GM12878 (cell line): ENCODE results near the gene OSER1. TPM values are rescaled to one million over a fixed set of nuclear protein-coding genes. Genes with fewer than 3 reads are reported as not detected.

ENCODE experiments used
- ATAC-seq: fragments of 200-7000 bp; cut with Tn5 transposase; 3 replicates; pipeline ENCODE4 v1.9.1; 2020; ENCODE audit warnings: mild to moderate bottlenecking, moderate library complexity
- BruUV-seq: library from RNA; stranded (reverse); fragments of 400-500 nt; replicated peaks from 2 replicates; lab custom pipeline; 2021; lab: Mats Ljungman, UMichigan
- CTCF ChIA-PET: fragments of 300-600 bp; sonication (Branson Sonifier 250); formaldehyde crosslinking; extraction: SDS; loops from one replicate; lab custom pipeline; 2021; ENCODE audit warnings: inconsistent platforms; lab: Yijun Ruan, JAX
- POLR2A ChIA-PET: fragments of 350-600 bp; formaldehyde crosslinking; extraction: SDS; loops from one replicate; lab custom pipeline; 2021; ENCODE audit warnings: inconsistent platforms; lab: Charles Lee
- RAD21 ChIA-PET: fragments of 300-600 bp; sonication (Branson Sonifier 250); formaldehyde crosslinking; loops from one replicate; lab custom pipeline; 2023; ENCODE audit warnings: antibody characterized with exemption; ENCODE audit not compliant: unreplicated experiment; lab: Charles Lee
- SMC1A ChIA-PET: fragments of 300-600 bp; sonication (Branson Sonifier 250); formaldehyde crosslinking; loops from one replicate; lab custom pipeline; 2023; ENCODE audit not compliant: unreplicated experiment, uncharacterized antibody; lab: Charles Lee
- DNase-seq: peaks from one replicate; pipeline ENCODE4 v3.0.0-alpha.2; 2011; ENCODE audit warnings: low read depth, low spot score
- FAIRE-seq: peaks from 3 replicates; lab custom pipeline; 2011; peaks lifted over from hg19 to GRCh38; lab: Jason Lieb, UNC
- H2AFZ ChIP-seq: 2 replicates; pipeline ENCODE4 v1.6.0; 2011; ENCODE audit warnings: low read depth, low read length, control low read depth; ENCODE audit not compliant: control insufficient read depth
- H3K27ac ChIP-seq: 2 replicates; pipeline ENCODE4 v1.5.1; 2011; ENCODE audit warnings: control low read depth; ENCODE audit not compliant: control insufficient read depth, insufficient read depth
- H3K27me3 ChIP-seq, 2 experiments: replicated peaks in 1 of 2; 2 replicates each; pipeline versions ENCODE4 v1.6.0 to v1.6.1; 2011; ENCODE audit warnings: low read length in 1 of 2; ENCODE audit not compliant: control insufficient read depth in 2 of 2, insufficient read depth in 2 of 2
- H3K36me3 ChIP-seq, 2 experiments: 2 replicates each; pipeline ENCODE4 v1.5.1; 2011; ENCODE audit warnings: low read length in 1 of 2; ENCODE audit not compliant: control insufficient read depth in 2 of 2, insufficient read depth in 2 of 2
- H3K4me1 ChIP-seq: 2 replicates; pipeline ENCODE4 v1.6.1; 2011; ENCODE audit warnings: mild to moderate bottlenecking, low read length, moderate library complexity, mixed read lengths; ENCODE audit not compliant: control insufficient read depth, insufficient read depth
- H3K4me2 ChIP-seq: 2 replicates; pipeline ENCODE4 v1.6.0; 2011; ENCODE audit warnings: control low read depth; ENCODE audit not compliant: control insufficient read depth, insufficient read depth
- H3K4me3 ChIP-seq: fragments of 200-600 bp; sonication (generic); 2 replicates; pipeline ENCODE4 v1.5.1; 2016
- H3K79me2 ChIP-seq: 2 replicates; pipeline ENCODE4 v1.6.0; 2011; ENCODE audit warnings: low read length; ENCODE audit not compliant: control insufficient read depth, insufficient read depth
- H3K9ac ChIP-seq: 2 replicates; pipeline ENCODE4 v1.8.0; 2011; ENCODE audit warnings: low read length, control low read depth, mixed read lengths; ENCODE audit not compliant: control insufficient read depth, insufficient read depth
- H3K9me3 ChIP-seq: replicated peaks from 3 replicates; pipeline ENCODE4 v1.5.1; 2011; ENCODE audit warnings: mild to moderate bottlenecking, low read length; ENCODE audit not compliant: control insufficient read depth, insufficient read depth
- H4K20me1 ChIP-seq: 2 replicates; pipeline ENCODE4 v1.6.0; 2011; ENCODE audit not compliant: control insufficient read depth, insufficient read depth
- ATF3 ChIP-seq: IDR thresholded peaks from 2 replicates; pipeline ENCODE4 v1.6.1; 2011; ENCODE audit warnings: low read depth, mild to moderate bottlenecking, low read length, moderate library complexity, borderline replicate concordance; ENCODE audit errors: extremely low read depth
- BRCA1 ChIP-seq: IDR thresholded peaks from 2 replicates; pipeline ENCODE4 v1.6.1; 2011; ENCODE audit warnings: low read depth, low read length, improper control_type of control experiment
- CHD2 ChIP-seq: IDR thresholded peaks from 2 replicates; pipeline ENCODE4 v1.6.1; 2011; ENCODE audit warnings: low read depth, low read length, improper control_type of control experiment, borderline replicate concordance
- EZH2 ChIP-seq: IDR thresholded peaks from 2 replicates; pipeline ENCODE4 v1.6.1; 2012; ENCODE audit warnings: low read depth, mild to moderate bottlenecking, control low read depth, inconsistent platforms, low read length, borderline replicate concordance; ENCODE audit not compliant: control insufficient read depth
- KDM1A ChIP-seq: fragments of 200-600 bp; sonication (generic); IDR thresholded peaks from 2 replicates; pipeline ENCODE4 v1.6.1; 2016; ENCODE audit warnings: borderline replicate concordance
- LARP7 ChIP-seq: fragments of 450-650 bp; IDR thresholded peaks from 2 replicates; pipeline ENCODE4 v1.6.1; 2017; ENCODE audit warnings: mild to moderate bottlenecking
- NR2C2 ChIP-seq: IDR thresholded peaks from 2 replicates; pipeline ENCODE4 v1.6.1; 2011; ENCODE audit warnings: borderline replicate concordance, low read depth; ENCODE audit not compliant: control insufficient read depth, insufficient read length
- POLR2A ChIP-seq: IDR thresholded peaks from 2 replicates; pipeline ENCODE4 v1.6.1; 2011; ENCODE audit warnings: low read depth, mild to moderate bottlenecking, low read length
- SIN3A ChIP-seq: IDR thresholded peaks from 2 replicates; pipeline ENCODE4 v1.6.1; 2012; ENCODE audit warnings: low read depth, low read length, improper control_type of control experiment
- SMARCA5 ChIP-seq: fragments of 450-650 bp; IDR thresholded peaks from 2 replicates; pipeline ENCODE4 v1.6.1; 2017; ENCODE audit warnings: mild to moderate bottlenecking
- USF2 ChIP-seq: IDR thresholded peaks from 2 replicates; pipeline ENCODE4 v1.6.1; 2011; ENCODE audit warnings: low read depth, low read length, improper control_type of control experiment, borderline replicate concordance
- ZNF217 ChIP-seq: fragments of 450-650 bp; IDR thresholded peaks from 2 replicates; pipeline ENCODE4 v1.6.1; 2017; ENCODE audit warnings: antibody characterized with exemption, mild to moderate bottlenecking
- WGBS: methylation state at CpG from one replicate; pipeline ENCODE4 v1.1.6; 2016; ENCODE audit warnings: low lambda C conversion rate; ENCODE audit not compliant: insufficient replicate concordance, insufficient coverage; ENCODE audit errors: missing lambda C conversion rate; 5-methylcytosine and 5-hydroxymethylcytosine counted together
- in situ Hi-C: fragments of 300-500 bp; cut with MboI; formaldehyde crosslinking; loops from 9 replicates; pipeline ENCODE4 v1.14.3; 2018; ENCODE audit warnings: mixed read lengths
- intact Hi-C: fragments of 100-400 bp; cut with micrococcal nuclease; formaldehyde crosslinking; loops from one replicate; pipeline ENCODE4 v1.14.2; 2022; ENCODE audit not compliant: unreplicated experiment
- polyA plus RNA-seq, 11 experiments: library from polyadenylated mRNA; depleted of rRNA in 4 of 11; unstranded in 6 of 11; stranded (reverse) in 5 of 11; fragments of >200 nt; fragmentation: Nextera tagmentation in 4 of 11; fragmentation: Illumina TruSeq in 1 of 11; extraction: Ambion mirVana in 4 of 11; extraction: Trizol in 1 of 11; gene quantifications; 1 replicate in 1 of 11; 2 replicates in 10 of 11; pipeline versions ENCODE4 v1.2.1 to v1.2.3, GENCODE V29; 2011 to 2016; ENCODE audit warnings: inconsistent platforms in 2 of 11, missing spikeins in 2 of 11, low read depth in 1 of 11
- total RNA-seq, 4 experiments: library from RNA; depleted of rRNA in 3 of 4; stranded (reverse); fragments of >200 nt in 3 of 4; fragmentation: Illumina TruSeq in 1 of 4; extraction: Trizol in 1 of 4; gene quantifications; 2 replicates each; pipeline versions ENCODE4 v1.2.1 to v1.2.3, GENCODE V29; 2013 to 2021
- TF ChIP-seq, protein P1 (sequence below): IDR thresholded peaks from 2 replicates; pipeline ENCODE4 v1.6.1; 2012; ENCODE audit warnings: low read length, inconsistent platforms
- TF ChIP-seq, protein P2 (sequence below): fragments of 450-650 bp; IDR thresholded peaks from 2 replicates; pipeline ENCODE4 v1.6.1; 2014; ENCODE audit warnings: mild to moderate bottlenecking

OSER1 gene
- total and polyA plus RNA-seq, 10 of the 15 experiments (the other 5 are each of a cell fraction or from before 2014, with no cell fraction given): 19.3 to 63.8 (median 28.4) TPM

- Histone ChIP-seq H3K4me1 (no peaks in the 10 kb centered on the region), H3K9me3 (no peaks in the 10 kb centered on the region), H3K4me2 (no peak overlapping the region), H4K20me1 (no peaks in the 10 kb centered on the region), H3K27me3 (no peaks in the 10 kb centered on the region), H3K36me3 (peaks cover 13 to 39% of the 10 kb centered on the region in 2 experiments), H3K79me2 (peaks cover 3% of the 10 kb centered on the region), H2AFZ (no peak overlapping the region), H3K9ac (no peak overlapping the region), H3K4me3 (no peak overlapping the region), H3K27ac (no peak overlapping the region)
- intact Hi-C loops (no loop called here), in situ Hi-C loops (no loop called here)
- WGBS: 82% methylated on average over 4 of the region's 4 CpGs
- no peak for ATAC-seq
- POLR2A ChIA-PET: no interaction called here
- SMC1A ChIA-PET: no interaction called here
- CTCF ChIA-PET: interaction anchor here (0.6 kb wide), 1 partner anchor 11 kb away, joined by 3 read pairs; no protein-coding TSS in a partner anchor
- RAD21 ChIA-PET: no interaction called here
- no peak for DNase-seq
- TF ChIP-seq ATF3: no peak
- TF ChIP-seq LARP7: no peak
- no peak for TF ChIP-seq USF2
- TF ChIP-seq, all 136 proteins: peak for 0
- BruUV-seq: no TSS peak
- no peak for FAIRE-seq
These were observed 10.2 kb downstream of the OSER1 start for GRCh38 chr20:44200371-44200770.

DNA sequence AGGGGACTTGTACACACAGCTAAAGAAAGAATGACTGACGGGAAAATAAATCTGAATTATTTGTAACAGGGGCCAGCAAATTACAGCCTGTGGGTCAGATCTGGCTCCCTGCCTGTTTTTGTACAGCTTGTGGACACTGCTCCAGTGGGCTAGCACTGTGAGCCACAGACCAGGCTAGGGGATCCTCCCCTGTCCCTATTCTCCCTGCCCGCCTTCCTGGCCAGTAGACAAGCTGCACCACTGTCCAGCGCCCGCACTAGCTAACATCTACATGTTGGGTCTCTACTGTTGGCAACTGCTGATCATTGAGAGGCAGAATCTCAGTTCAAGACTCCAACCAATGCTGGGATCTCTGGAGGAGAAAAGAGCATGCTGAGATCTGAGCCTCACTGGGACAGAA lies 10.7 kb downstream of the OSER1 start:
- WGBS: 100% methylated on average over 4 of the region's 4 CpGs
- FAIRE-seq: no peak
- Histone ChIP-seq H3K27me3 (no peaks in the 10 kb centered on the region), H3K4me2 (no peak overlapping the region), H3K4me3 (no peak overlapping the region), H3K9ac (no peak overlapping the region), H4K20me1 (no peaks in the 10 kb centered on the region), H3K79me2 (peaks cover 2% of the 10 kb centered on the region), H2AFZ (no peak overlapping the region), H3K27ac (no peak overlapping the region), H3K36me3 (peaks cover 13 to 37% of the 10 kb centered on the region in 2 experiments), H3K9me3 (no peaks in the 10 kb centered on the region), H3K4me1 (no peaks in the 10 kb centered on the region)
- CTCF ChIA-PET: interaction anchor here (0.6 kb wide), 1 partner anchor 10 kb away, joined by 3 read pairs; no protein-coding TSS in a partner anchor
- intact Hi-C loops: no loop called here
- ATAC-seq: no peak
- BruUV-seq: no TSS peak
- RAD21 ChIA-PET: no interaction called here
- POLR2A ChIA-PET: no interaction called here
- DNase-seq: no peak
- in situ Hi-C loops: no loop called here
- TF ChIP-seq EZH2 (no peak), ZNF217 (no peak), POLR2A (no peak), SMARCA5 (no peak), CHD2 (no peak), KDM1A (no peak), NR2C2 (no peak), SIN3A (no peak), BRCA1 (no peak)
- TF ChIP-seq, protein P1, sequence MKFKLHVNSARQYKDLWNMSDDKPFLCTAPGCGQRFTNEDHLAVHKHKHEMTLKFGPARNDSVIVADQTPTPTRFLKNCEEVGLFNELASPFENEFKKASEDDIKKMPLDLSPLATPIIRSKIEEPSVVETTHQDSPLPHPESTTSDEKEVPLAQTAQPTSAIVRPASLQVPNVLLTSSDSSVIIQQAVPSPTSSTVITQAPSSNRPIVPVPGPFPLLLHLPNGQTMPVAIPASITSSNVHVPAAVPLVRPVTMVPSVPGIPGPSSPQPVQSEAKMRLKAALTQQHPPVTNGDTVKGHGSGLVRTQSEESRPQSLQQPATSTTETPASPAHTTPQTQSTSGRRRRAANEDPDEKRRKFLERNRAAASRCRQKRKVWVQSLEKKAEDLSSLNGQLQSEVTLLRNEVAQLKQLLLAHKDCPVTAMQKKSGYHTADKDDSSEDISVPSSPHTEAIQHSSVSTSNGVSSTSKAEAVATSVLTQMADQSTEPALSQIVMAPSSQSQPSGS: no peak
- TF ChIP-seq, protein P2, sequence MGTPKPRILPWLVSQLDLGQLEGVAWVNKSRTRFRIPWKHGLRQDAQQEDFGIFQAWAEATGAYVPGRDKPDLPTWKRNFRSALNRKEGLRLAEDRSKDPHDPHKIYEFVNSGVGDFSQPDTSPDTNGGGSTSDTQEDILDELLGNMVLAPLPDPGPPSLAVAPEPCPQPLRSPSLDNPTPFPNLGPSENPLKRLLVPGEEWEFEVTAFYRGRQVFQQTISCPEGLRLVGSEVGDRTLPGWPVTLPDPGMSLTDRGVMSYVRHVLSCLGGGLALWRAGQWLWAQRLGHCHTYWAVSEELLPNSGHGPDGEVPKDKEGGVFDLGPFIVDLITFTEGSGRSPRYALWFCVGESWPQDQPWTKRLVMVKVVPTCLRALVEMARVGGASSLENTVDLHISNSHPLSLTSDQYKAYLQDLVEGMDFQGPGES: no peak
- SMC1A ChIA-PET: no interaction called here
